OCI-LY1 (cell line): Measurements from ENCODE around the gene OFD1.

Source experiments
- H2AFZ ChIP-seq: fragments of 200-600 bp; sonication (generic), shearing (Covaris generic); 2 replicates; pipeline ENCODE4 v1.6.0; 2014; ENCODE audit warnings: antibody characterized with exemption, mild to moderate bottlenecking, low read length
- H3F3A ChIP-seq: fragments of 200-600 bp; sonication (generic), shearing (Covaris generic); 2 replicates; pipeline ENCODE4 v1.6.0; 2014; ENCODE audit warnings: mild to moderate bottlenecking, antibody characterized with exemption, low read length, moderate library complexity; ENCODE audit not compliant: insufficient read depth
- H3K27ac ChIP-seq: fragments of 200-600 bp; sonication (generic); 2 replicates; pipeline ENCODE4 v1.5.1; 2014; ENCODE audit warnings: low read length, mixed run types, mild to moderate bottlenecking, low read depth; ENCODE audit not compliant: poor library complexity, severe bottlenecking
- H3K27me3 ChIP-seq: fragments of 200-600 bp; sonication (generic); 2 replicates; pipeline ENCODE4 v1.6.0; 2014; ENCODE audit warnings: antibody characterized with exemption, mild to moderate bottlenecking, low read length, moderate library complexity; ENCODE audit not compliant: insufficient read depth
- H3K36me3 ChIP-seq: fragments of 200-600 bp; sonication (generic); 2 replicates; pipeline ENCODE4 v1.6.1; 2014; ENCODE audit warnings: mild to moderate bottlenecking, antibody characterized with exemption, low read length, moderate library complexity, mixed read lengths; ENCODE audit not compliant: insufficient read depth
- H3K4me1 ChIP-seq: fragments of 200-600 bp; sonication (generic); 2 replicates; pipeline ENCODE4 v1.5.1; 2014; ENCODE audit warnings: mild to moderate bottlenecking, low read length, moderate library complexity; ENCODE audit not compliant: insufficient read depth, severe bottlenecking
- H3K4me2 ChIP-seq: fragments of 200-600 bp; sonication (generic), shearing (Covaris generic); 2 replicates; pipeline ENCODE4 v1.6.1; 2014; ENCODE audit warnings: low read length
- H3K4me3 ChIP-seq: fragments of 200-600 bp; sonication (generic); 2 replicates; pipeline ENCODE4 v1.5.1; 2014; ENCODE audit warnings: low read length, low read depth, mild to moderate bottlenecking, mixed read lengths; ENCODE audit not compliant: poor library complexity, severe bottlenecking
- H3K79me2 ChIP-seq: fragments of 200-600 bp; shearing (Covaris generic); 2 replicates; pipeline ENCODE4 v1.6.1; 2016; ENCODE audit warnings: mixed run types, low read length, mixed read lengths; ENCODE audit not compliant: insufficient read depth
- H3K9ac ChIP-seq: fragments of 200-600 bp; sonication (generic), shearing (Covaris generic); 2 replicates; pipeline ENCODE4 v1.6.1; 2014; ENCODE audit warnings: mild to moderate bottlenecking, low read length, mixed read lengths
- H3K9me2 ChIP-seq: fragments of 200-600 bp; sonication (generic), shearing (Covaris generic); 2 replicates; pipeline ENCODE4 v1.6.1; 2014; ENCODE audit warnings: low read depth, mild to moderate bottlenecking, low read length, mixed read lengths
- H3K9me3 ChIP-seq: fragments of 200-600 bp; shearing (Covaris generic); 2 replicates; pipeline ENCODE4 v1.6.1; 2014; ENCODE audit warnings: low read length, mixed read lengths
- H4K20me1 ChIP-seq: fragments of 200-600 bp; sonication (generic), shearing (Covaris generic); 2 replicates; pipeline ENCODE4 v1.6.0; 2016; ENCODE audit warnings: mild to moderate bottlenecking, low read length; ENCODE audit not compliant: insufficient read depth
- EZH2 ChIP-seq: fragments of 200-600 bp; sonication (generic), shearing (Covaris generic); IDR thresholded peaks from 2 replicates; pipeline ENCODE4 v1.8.0; 2017; ENCODE audit warnings: borderline replicate concordance, mixed run types, mild to moderate bottlenecking, antibody characterized with exemption, low read length, moderate library complexity, mixed read lengths
- TF ChIP-seq, protein P1 (sequence below): fragments of 200-600 bp; sonication (generic), shearing (Covaris generic); IDR thresholded peaks from 2 replicates; pipeline ENCODE4 v1.5.1; 2017; ENCODE audit warnings: mild to moderate bottlenecking, antibody characterized with exemption, low read length, moderate library complexity, mixed read lengths

OFD1 gene

GRCh38 chrX:13764765-13765164 lies 30.2 kb downstream of the OFD1 start:
- Histone ChIP-seq H3K9me2 (no peaks in the 10 kb centered on the region), H3K9me3 (no peaks in the 10 kb centered on the region), H3K27ac (no peak overlapping the region), H3K36me3 (peaks cover 96% of the 10 kb centered on the region), H3F3A (no peaks in the 10 kb centered on the region), H4K20me1 (no peaks in the 10 kb centered on the region), H3K4me3 (no peak overlapping the region), H3K79me2 (no peaks in the 10 kb centered on the region), H3K27me3 (no peaks in the 10 kb centered on the region), H3K4me1 (peaks cover under 1% of the 10 kb centered on the region), H3K9ac (no peak overlapping the region), H2AFZ (no peak overlapping the region), H3K4me2 (no peak overlapping the region)
- TF ChIP-seq EZH2: no peak
- TF ChIP-seq, protein P1, sequence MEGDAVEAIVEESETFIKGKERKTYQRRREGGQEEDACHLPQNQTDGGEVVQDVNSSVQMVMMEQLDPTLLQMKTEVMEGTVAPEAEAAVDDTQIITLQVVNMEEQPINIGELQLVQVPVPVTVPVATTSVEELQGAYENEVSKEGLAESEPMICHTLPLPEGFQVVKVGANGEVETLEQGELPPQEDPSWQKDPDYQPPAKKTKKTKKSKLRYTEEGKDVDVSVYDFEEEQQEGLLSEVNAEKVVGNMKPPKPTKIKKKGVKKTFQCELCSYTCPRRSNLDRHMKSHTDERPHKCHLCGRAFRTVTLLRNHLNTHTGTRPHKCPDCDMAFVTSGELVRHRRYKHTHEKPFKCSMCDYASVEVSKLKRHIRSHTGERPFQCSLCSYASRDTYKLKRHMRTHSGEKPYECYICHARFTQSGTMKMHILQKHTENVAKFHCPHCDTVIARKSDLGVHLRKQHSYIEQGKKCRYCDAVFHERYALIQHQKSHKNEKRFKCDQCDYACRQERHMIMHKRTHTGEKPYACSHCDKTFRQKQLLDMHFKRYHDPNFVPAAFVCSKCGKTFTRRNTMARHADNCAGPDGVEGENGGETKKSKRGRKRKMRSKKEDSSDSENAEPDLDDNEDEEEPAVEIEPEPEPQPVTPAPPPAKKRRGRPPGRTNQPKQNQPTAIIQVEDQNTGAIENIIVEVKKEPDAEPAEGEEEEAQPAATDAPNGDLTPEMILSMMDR: no peak

DNA sequence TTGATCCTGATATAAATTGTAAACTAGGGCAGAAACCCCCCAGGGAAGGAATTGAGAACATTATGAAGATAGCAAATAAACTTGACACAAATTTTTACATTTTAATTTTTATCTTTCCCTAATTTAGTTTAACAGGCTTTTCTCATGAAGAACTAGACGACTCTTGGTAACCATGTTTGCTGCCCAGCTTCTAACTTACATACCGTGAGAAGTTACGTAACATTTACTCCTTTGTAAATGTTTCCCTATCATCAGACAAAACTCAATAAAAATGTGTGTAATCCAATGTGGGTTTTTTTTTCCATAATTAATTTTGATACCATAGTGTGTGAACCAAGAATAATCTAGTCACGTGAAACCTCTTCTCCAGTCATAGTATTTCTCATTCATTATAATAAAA lies 34.4 kb downstream of the OFD1 start:
- no peak overlapping the region for H3K27ac ChIP-seq
- no peaks in the 10 kb centered on the region for H3K9me3 ChIP-seq
- no peaks in the 10 kb centered on the region for H3K9me2 ChIP-seq
- H3K4me1 ChIP-seq: no peaks in the 10 kb centered on the region
- H3K79me2 ChIP-seq: no peaks in the 10 kb centered on the region
- H3F3A ChIP-seq: no peaks in the 10 kb centered on the region
- H2AFZ ChIP-seq: no peak overlapping the region
- TF ChIP-seq, protein P1: no peak
- no peak for TF ChIP-seq EZH2
- no peaks in the 10 kb centered on the region for H4K20me1 ChIP-seq
- peaks cover 86% of the 10 kb centered on the region for H3K36me3 ChIP-seq
- H3K9ac ChIP-seq: no peak overlapping the region
- no peak overlapping the region for H3K4me2 ChIP-seq
- no peak overlapping the region for H3K4me3 ChIP-seq
- H3K27me3 ChIP-seq: no peaks in the 10 kb centered on the region

DNA sequence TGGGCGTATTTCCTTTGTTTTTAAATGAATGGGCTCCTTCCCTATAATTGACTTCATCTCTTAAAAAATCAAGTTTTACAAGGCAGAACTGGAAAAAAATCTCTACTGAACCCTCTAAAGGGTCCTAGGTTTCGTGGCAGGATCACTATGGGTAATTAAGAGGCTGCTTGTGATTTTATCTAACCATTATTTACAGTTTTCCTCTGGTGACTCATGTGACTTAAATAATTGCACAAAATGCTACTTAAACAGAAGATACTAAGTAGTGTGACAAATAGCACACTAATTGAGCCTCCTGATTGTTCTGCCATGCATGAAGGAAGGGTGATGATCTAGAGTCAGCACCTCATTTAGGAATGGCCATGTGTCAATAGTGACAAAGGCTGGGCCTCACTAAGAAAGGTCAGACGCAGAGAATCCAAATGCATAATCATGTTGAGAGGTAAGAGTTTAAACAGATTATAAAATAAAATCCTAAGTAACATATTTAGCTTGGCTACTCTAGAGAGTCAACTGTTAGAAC lies 35.5 kb downstream of the OFD1 start:
- H3K36me3 ChIP-seq: peaks cover 88% of the 10 kb centered on the region

More for the DNA sequence above, 35.5 kb downstream of the OFD1 start:
- no peak overlapping the region for H3K4me2 ChIP-seq
- H3K4me3 ChIP-seq: no peak overlapping the region
- no peaks in the 10 kb centered on the region for H3K9me3 ChIP-seq
- no peak overlapping the region for H2AFZ ChIP-seq
- no peak overlapping the region for H3K9ac ChIP-seq
- H3K27me3 ChIP-seq: no peaks in the 10 kb centered on the region
- no peaks in the 10 kb centered on the region for H3K4me1 ChIP-seq
- TF ChIP-seq EZH2: no peak
- TF ChIP-seq, protein P1: no peak
- no peaks in the 10 kb centered on the region for H3K79me2 ChIP-seq
- no peaks in the 10 kb centered on the region for H4K20me1 ChIP-seq
- no peaks in the 10 kb centered on the region for H3K9me2 ChIP-seq
- H3F3A ChIP-seq: no peaks in the 10 kb centered on the region
- H3K27ac ChIP-seq: no peak overlapping the region
